ENCODE data around the gene VWCE. TPM values are rescaled to one million over a fixed set of nuclear protein-coding genes. Genes with fewer than 3 reads are reported as not detected.

Gene VWCE
- total and polyA plus RNA-seq, 10 of the 15 experiments (the other 5 are each of a cell fraction or from before 2014, with no cell fraction given), result 0.10 to 4.9 (median 2.4) TPM

- TF ChIP-seq, protein P1, sequence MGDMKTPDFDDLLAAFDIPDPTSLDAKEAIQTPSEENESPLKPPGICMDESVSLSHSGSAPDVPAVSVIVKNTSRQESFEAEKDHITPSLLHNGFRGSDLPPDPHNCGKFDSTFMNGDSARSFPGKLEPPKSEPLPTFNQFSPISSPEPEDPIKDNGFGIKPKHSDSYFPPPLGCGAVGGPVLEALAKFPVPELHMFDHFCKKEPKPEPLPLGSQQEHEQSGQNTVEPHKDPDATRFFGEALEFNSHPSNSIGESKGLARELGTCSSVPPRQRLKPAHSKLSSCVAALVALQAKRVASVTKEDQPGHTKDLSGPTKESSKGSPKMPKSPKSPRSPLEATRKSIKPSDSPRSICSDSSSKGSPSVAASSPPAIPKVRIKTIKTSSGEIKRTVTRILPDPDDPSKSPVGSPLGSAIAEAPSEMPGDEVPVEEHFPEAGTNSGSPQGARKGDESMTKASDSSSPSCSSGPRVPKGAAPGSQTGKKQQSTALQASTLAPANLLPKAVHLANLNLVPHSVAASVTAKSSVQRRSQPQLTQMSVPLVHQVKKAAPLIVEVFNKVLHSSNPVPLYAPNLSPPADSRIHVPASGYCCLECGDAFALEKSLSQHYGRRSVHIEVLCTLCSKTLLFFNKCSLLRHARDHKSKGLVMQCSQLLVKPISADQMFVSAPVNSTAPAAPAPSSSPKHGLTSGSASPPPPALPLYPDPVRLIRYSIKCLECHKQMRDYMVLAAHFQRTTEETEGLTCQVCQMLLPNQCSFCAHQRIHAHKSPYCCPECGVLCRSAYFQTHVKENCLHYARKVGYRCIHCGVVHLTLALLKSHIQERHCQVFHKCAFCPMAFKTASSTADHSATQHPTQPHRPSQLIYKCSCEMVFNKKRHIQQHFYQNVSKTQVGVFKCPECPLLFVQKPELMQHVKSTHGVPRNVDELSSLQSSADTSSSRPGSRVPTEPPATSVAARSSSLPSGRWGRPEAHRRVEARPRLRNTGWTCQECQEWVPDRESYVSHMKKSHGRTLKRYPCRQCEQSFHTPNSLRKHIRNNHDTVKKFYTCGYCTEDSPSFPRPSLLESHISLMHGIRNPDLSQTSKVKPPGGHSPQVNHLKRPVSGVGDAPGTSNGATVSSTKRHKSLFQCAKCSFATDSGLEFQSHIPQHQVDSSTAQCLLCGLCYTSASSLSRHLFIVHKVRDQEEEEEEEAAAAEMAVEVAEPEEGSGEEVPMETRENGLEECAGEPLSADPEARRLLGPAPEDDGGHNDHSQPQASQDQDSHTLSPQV (IDR thresholded peaks at IDR 0.05), result no peak
- TF ChIP-seq CEBPZ (IDR thresholded peaks at IDR 0.05; ENCODE audit: low read depth, low read length) (no peak), SIX5 (IDR thresholded peaks at IDR 0.05; ENCODE audit: low read depth, low read length, severe bottlenecking) (no peak), SMARCA5 (IDR thresholded peaks at IDR 0.05) (peak; percentile 62; the same call in 1 of the 2 replicates), ETV6 (conservative IDR thresholded peaks at IDR 0.05 in 1 of 2, IDR thresholded peaks at IDR 0.05 in 1 of 2; ENCODE audit: borderline replicate concordance in 1 of 2, low read depth in 1 of 2) (no peak), TCF3 (IDR thresholded peaks at IDR 0.05; ENCODE audit: borderline replicate concordance, insufficient read depth, low read depth, low read length) (no peak), NBN (IDR thresholded peaks at IDR 0.05) (0 out of 2 replicates have a peak, but pooled peaks have one; percentile 5), NFXL1 (IDR thresholded peaks at IDR 0.05; ENCODE audit: borderline replicate concordance) (no peak), CTCF (IDR thresholded peaks at IDR 0.05 in 2 of 3, conservative IDR thresholded peaks at IDR 0.05 in 1 of 3; ENCODE audit: control insufficient read depth in 2 of 3, extremely low read depth in 1 of 3, insufficient read depth in 1 of 3, low read depth in 3 of 3, low read length in 3 of 3) (peak; percentile 44 to 57 (median 45); a peak in 5 of 6 replicates), SUZ12 (IDR thresholded peaks at IDR 0.05; ENCODE audit: unreplicated experiment) (no peak), NFIC (IDR thresholded peaks at IDR 0.05; ENCODE audit: low read depth, low read length) (no peak), NRF1 (conservative IDR thresholded peaks at IDR 0.05; ENCODE audit: low read depth, low read length) (no peak), EED (IDR thresholded peaks at IDR 0.05; ENCODE audit: low read depth) (no peak), PAX5 (IDR thresholded peaks at IDR 0.05; ENCODE audit: borderline replicate concordance, low read depth, low read length) (peak; percentile 25; the same call in 1 of the 2 replicates), ZNF207 (IDR thresholded peaks at IDR 0.05; ENCODE audit: borderline replicate concordance) (no peak), RBBP5 (conservative IDR thresholded peaks at IDR 0.05) (no peak)
- TF ChIP-seq, protein P2, sequence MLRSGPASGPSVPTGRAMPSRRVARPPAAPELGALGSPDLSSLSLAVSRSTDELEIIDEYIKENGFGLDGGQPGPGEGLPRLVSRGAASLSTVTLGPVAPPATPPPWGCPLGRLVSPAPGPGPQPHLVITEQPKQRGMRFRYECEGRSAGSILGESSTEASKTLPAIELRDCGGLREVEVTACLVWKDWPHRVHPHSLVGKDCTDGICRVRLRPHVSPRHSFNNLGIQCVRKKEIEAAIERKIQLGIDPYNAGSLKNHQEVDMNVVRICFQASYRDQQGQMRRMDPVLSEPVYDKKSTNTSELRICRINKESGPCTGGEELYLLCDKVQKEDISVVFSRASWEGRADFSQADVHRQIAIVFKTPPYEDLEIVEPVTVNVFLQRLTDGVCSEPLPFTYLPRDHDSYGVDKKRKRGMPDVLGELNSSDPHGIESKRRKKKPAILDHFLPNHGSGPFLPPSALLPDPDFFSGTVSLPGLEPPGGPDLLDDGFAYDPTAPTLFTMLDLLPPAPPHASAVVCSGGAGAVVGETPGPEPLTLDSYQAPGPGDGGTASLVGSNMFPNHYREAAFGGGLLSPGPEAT (IDR thresholded peaks at IDR 0.05; ENCODE audit: low read depth), result 0 out of 2 replicates have a peak, but pooled peaks have one; percentile 6
These were observed at the start of gene VWCE (continued) for GRCh38 chr11:61294717-61295595.
